Osteoblast (primary cell): ENCODE measurements around the gene IL17C. TPM values are rescaled to one million over a fixed set of nuclear protein-coding genes. Genes with fewer than 3 reads are reported as not detected.

Source experiments
- DNase-seq: peaks from one replicate; pipeline ENCODE4 v3.0.0; 2011; ENCODE audit warnings: low spot score, mixed read lengths; ENCODE audit not compliant: insufficient read length; ENCODE audit errors: missing footprints
- H2AFZ ChIP-seq: 2 replicates; pipeline ENCODE4 v1.6.0; 2011; ENCODE audit warnings: mild to moderate bottlenecking, low read length
- H3K27ac ChIP-seq: 2 replicates; pipeline ENCODE4 v1.5.1; 2011; ENCODE audit warnings: mild to moderate bottlenecking, low read depth, low read length, moderate library complexity
- H3K27me3 ChIP-seq: 2 replicates; pipeline ENCODE4 v1.6.0; 2012; ENCODE audit warnings: mild to moderate bottlenecking, control low read depth, inconsistent platforms, low read length, moderate library complexity; ENCODE audit not compliant: insufficient read depth
- H3K36me3 ChIP-seq: 2 replicates; pipeline ENCODE4 v1.5.1; 2011; ENCODE audit warnings: mild to moderate bottlenecking, low read length, control low read depth, moderate library complexity; ENCODE audit not compliant: insufficient read depth
- H3K4me1 ChIP-seq: 2 replicates; pipeline ENCODE4 v1.5.1; 2011; ENCODE audit warnings: mild to moderate bottlenecking, low read length, control low read depth, moderate library complexity; ENCODE audit not compliant: insufficient read depth
- H3K4me2 ChIP-seq: 2 replicates; pipeline ENCODE4 v1.6.0; 2011; ENCODE audit warnings: mild to moderate bottlenecking, low read length; ENCODE audit not compliant: insufficient read depth
- H3K4me3 ChIP-seq: fragments of 200-600 bp; sonication (generic); 3 replicates; pipeline ENCODE4 v1.5.1; 2012; ENCODE audit warnings: mild to moderate bottlenecking, low read length, inconsistent platforms; ENCODE audit not compliant: insufficient read depth
- H3K79me2 ChIP-seq: 2 replicates; pipeline ENCODE4 v1.6.0; 2012; ENCODE audit warnings: mild to moderate bottlenecking, low read length, control low read depth, inconsistent platforms; ENCODE audit not compliant: insufficient read depth
- H3K9me3 ChIP-seq: 2 replicates; pipeline ENCODE4 v1.5.1; 2011; ENCODE audit warnings: low read depth, low read length, control low read depth
- H4K20me1 ChIP-seq: 2 replicates; pipeline ENCODE4 v1.6.0; 2012; ENCODE audit warnings: mild to moderate bottlenecking, low read length, control low read depth; ENCODE audit not compliant: insufficient read depth
- CTCF ChIP-seq: IDR thresholded peaks from 2 replicates; pipeline ENCODE4 v1.5.1; 2011; ENCODE audit warnings: mild to moderate bottlenecking, low read depth, low read length, moderate library complexity; ENCODE audit errors: extremely low read depth
- total RNA-seq: library from RNA; depleted of rRNA; stranded (reverse); fragments of >200 nt; gene quantifications from 2 replicates; pipeline ENCODE4 v1.2.3, GENCODE V29; 2012

The IL17C gene
- total RNA-seq, 1 donor = under 0.01 TPM

GRCh38 chr16:88646345-88647034, 8.1 kb downstream of the IL17C start:
- Histone ChIP-seq H3K36me3 (no peaks in the 10 kb centered on the region), H3K79me2 (peaks cover 3% of the 10 kb centered on the region), H3K27ac (no peak overlapping the region), H3K27me3 (no peaks in the 10 kb centered on the region), H2AFZ (no peak overlapping the region), H3K4me3 (no peak overlapping the region), H3K9me3 (no peaks in the 10 kb centered on the region), H3K4me1 (peaks cover 10% of the 10 kb centered on the region), H3K4me2 (no peak overlapping the region), H4K20me1 (peaks cover 13% of the 10 kb centered on the region)
- no peak for DNase-seq
- no peak for TF ChIP-seq CTCF

GRCh38 chr16:88647178-88648070, 9.1 kb downstream of the IL17C start:
- no peak overlapping the region for H3K27ac ChIP-seq
- TF ChIP-seq CTCF = no peak
- H3K9me3 ChIP-seq = no peaks in the 10 kb centered on the region
- peaks cover 3% of the 10 kb centered on the region for H3K79me2 ChIP-seq
- no peak overlapping the region for H3K4me3 ChIP-seq
- H3K4me1 ChIP-seq = peaks cover 11% of the 10 kb centered on the region
- H2AFZ ChIP-seq = no peak overlapping the region
- H3K27me3 ChIP-seq = no peaks in the 10 kb centered on the region
- H3K4me2 ChIP-seq = no peak overlapping the region
- H3K36me3 ChIP-seq = no peaks in the 10 kb centered on the region
- no peak for DNase-seq
- peaks cover 13% of the 10 kb centered on the region for H4K20me1 ChIP-seq

GRCh38 chr16:88649195-88649923, 11.0 kb downstream of the IL17C start:
- H3K79me2 ChIP-seq = peaks cover 3% of the 10 kb centered on the region
- peaks cover under 1% of the 10 kb centered on the region for H3K36me3 ChIP-seq
- peak; percentile 90 for DNase-seq
- H2AFZ ChIP-seq = no peak overlapping the region
- H3K27ac ChIP-seq = no peak overlapping the region
- peak overlapping the region; percentile 85 for H3K4me3 ChIP-seq
- H3K4me1 ChIP-seq = peaks cover 11% of the 10 kb centered on the region
- TF ChIP-seq CTCF = no peak
- H4K20me1 ChIP-seq = peaks cover 13% of the 10 kb centered on the region
- H3K4me2 ChIP-seq = peak overlapping the region; percentile 88
- no peaks in the 10 kb centered on the region for H3K9me3 ChIP-seq
- no peaks in the 10 kb centered on the region for H3K27me3 ChIP-seq
